HG03064 (cell line): Measurements from ENCODE around the gene STRN3.

Experiments
- ATAC-seq: cut with Tn5 transposase; IDR thresholded peaks from one replicate; pipeline ENCODE4 v1.9.1; 2021; ENCODE audit warnings: low read depth; ENCODE audit not compliant: unreplicated experiment

Gene STRN3

DNA sequence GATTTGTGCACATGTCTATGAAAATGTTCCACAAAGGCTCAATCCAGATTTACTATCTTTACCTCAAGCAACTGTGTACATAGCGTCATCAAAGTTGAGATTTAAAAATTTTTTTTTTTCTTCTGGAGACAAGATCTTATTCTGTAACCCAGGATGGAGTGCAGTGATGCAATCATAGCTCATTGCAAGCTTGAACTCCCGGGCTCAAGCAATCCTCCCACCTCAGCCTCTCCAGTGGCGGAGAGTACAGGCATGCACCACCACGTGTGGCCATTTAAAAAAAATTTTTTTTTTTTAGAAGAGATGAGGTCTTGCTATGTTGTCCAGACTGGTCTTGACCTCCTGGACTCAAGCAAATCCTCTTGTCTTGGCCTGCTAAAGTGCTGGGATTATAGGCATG, 149.5 kb downstream of the STRN3 start:
- ATAC-seq: no peak

DNA sequence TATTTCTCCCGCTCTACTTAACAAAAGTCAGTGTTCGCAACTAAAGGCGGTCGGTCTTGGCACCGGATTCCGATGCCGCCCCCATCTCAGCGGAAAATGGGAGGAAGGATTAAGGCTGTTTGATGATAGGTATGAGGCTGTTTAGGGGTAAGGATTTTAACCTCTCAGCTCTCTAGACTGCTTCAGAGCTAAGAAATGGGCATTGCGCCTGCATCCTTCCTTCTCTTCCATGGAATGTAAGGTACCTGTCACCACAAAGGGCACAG, 150.5 kb downstream of the STRN3 start:
- ATAC-seq: no peak

DNA sequence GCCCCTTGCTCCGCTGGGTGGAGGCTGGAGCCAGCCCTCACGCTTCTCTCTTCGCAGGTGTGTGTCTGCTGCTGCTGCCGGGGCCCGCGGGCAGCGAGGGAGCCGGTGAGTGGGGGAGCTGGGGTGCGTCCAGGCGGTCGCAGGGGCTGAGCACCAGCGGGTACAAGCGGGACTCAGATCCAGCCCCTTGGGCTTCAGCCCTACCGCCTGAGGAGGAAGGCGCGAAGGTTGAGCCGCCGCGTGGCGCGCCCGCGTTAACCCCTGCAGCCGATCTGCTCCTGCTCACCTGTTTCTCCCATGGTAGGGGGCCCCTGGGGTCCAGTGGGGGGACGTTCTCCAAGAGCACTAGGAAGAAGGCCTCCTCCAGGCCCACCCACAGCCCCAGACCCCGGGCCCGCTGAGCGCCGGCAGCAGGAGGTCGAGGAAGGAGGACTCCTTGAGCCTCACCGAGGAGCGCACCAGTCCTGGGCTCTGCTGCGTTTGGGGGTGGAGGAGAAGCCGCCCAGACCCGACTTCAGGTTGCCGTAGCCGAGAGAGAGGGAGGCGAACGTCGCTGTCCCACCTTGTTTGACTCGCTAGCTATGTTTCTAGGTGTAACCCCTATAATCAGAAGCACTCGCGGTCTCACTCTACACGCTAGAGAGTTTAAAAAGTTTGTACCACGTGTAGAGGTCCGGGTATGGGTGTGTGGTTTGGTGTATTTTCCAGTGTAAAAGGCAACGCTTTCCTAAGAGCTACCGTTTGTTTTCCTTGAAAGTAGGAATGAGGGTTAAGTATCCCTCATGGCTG, 151.0 kb downstream of the STRN3 start:
- peak; percentile 27 for ATAC-seq

DNA sequence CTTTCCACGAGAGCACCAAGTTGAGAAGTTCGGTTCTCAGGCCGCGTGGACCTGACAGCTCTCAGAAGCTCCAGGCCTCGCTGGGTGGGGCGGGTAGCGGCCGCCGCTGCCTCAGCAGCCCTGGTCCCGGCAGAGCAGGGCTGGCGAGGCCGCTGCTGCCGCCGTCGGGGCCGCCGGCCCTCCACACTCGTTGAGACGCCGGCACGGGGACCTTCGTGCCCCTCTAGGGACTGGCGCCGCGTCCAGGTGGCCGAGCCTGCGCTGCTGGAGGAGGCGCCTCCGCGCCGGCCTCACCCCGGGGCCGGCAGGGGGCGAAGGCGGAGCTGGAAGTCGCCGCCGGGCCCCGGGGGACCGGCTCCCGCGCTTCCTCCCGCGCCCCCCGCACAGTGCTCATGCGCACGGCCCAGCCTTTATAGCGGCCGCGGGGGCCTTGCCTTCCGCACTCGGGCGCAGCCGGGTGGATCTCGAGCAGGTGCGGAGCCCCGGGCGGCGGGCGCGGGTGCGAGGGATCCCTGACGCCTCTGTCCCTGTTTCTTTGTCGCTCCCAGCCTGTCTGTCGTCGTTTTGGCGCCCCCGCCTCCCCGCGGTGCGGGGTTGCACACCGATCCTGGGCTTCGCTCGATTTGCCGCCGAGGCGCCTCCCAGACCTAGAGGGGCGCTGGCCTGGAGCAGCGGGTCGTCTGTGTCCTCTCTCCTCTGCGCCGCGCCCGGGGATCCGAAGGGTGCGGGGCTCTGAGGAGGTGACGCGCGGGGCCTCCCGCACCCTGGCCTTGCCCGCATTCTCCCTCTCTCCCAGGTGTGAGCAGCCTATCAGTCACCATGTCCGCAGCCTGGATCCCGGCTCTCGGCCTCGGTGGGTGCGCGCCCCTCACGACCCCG, 151.8 kb downstream of the STRN3 start, which contains the start of gene COCH:
COCH (plus strand) TSS at position 440 of the 879 bp plus-strand sequence; CDS start at position 820, 380 bp downstream.
- ATAC-seq: peak; percentile 62

DNA sequence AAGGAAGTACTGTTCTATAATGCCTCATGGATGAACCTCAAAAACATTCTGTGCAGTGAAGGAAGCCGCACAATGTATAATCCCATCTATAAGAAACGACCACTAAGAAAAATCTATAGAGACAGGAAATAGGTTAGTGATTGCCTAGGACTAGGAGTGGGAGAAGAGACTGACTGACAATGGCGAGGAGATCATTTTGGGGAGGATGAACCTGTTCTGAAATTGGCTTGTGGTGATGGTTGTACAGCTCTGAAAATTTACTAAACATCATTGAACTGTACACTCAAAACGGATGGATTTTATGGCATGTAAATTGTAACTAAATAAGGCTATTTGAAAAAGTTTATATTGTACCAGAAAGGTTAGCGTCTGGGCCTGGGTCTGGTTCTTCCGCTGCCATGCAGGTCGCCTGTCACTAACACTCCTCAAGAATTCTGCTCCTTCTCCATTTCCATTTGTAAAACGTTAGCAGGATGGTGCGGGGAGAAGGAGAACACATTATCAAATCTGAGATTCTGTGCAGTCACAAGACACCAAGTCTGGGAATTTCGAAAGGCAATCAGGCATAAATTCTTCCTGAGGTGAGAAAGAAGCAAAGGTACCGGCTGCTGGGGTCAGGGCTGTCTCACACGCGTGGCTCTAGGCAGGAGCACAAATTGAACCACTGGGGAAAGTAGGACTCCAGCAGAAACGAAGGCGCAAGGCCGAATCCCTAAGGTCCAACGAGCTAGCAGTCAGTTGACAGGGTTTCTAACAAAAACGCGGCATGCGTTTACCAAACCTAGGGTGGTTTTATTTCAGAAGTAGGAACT, 152.7 kb downstream of the STRN3 start:
- no peak for ATAC-seq

DNA sequence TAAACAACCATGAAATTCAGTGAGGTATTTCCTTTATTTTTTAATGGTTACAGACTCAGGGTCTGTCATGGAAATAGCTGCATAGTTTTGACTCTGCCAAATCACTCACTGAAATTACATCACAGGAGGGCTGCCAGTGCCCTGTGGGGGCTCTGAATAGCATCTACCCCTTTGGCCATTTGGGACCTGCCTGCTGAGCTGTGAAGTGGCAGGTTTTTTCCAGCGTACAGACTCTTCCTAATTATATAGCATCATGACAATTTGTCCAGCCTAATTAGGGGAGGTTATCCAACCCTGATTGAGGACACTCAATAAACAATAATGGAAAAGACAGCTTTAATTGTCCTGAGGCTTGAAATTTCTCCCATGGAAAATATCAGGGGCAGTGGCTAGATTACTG, 153.6 kb downstream of the STRN3 start:
- no peak for ATAC-seq

DNA sequence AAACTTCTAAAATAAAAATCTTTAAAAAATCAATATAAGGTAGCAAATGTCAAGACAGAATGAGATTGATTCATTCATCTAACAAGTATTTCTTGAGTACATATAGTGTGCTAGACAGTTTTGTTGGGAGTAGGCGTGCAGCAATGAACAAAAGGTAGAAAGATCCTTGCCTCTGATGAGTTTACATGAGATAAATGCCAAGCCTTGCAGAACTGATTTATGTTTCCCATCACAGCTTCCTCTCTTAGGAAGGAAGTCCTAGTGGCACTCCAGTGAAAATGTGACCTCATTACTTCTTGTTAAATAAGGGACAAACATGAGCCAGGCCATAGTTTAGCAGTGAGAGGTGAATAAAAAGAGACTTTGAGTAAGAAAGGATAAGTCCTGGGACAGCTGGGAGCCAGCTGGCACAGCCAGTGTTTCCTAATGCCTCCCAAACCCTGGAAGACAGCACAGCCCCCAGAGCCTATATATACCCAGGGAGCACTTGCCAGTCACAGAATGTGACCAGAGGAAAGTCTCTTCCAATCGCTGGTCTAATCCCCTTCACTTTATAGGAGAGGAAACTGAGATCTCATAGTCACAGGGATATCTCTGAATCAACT, 156.5 kb downstream of the STRN3 start:
- ATAC-seq: no peak

DNA sequence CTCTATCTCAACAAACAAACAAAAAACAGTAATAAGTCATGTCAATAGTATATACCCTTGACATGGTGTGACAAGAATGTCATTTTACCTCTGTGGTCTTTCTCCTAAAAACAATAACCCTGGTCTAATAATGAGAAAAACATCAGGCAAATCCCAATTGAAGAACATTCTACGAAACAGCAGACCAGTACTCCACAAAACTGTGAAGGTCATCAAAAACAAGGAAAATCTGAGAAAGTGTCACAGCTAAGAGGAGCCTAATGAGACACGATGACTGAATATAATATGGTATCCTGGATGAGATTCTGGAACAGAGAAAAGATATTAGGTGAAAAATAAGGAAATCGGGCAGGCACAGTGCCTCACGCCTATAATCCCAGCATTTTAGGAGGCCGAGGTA, 157.4 kb downstream of the STRN3 start:
- ATAC-seq: no peak

DNA sequence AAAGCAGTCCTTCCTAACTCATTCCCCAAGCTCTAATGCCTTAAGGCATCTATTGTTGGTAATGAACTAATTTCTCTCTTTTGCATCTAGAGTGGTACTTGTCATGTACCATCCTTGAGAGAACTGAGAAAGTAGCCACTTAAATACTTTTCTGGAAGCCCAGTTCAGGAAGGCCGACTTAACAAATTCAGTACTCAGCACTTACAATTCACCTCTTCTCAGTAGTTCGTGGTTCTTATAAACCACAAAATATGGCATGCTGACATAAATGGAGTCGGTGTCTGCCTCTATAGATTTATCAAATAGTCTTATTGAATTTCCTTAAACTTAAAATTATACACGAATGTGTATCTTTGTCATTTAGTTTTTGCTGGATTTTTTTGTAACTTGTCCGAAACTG, 161.2 kb downstream of the STRN3 start:
- no peak for ATAC-seq

DNA sequence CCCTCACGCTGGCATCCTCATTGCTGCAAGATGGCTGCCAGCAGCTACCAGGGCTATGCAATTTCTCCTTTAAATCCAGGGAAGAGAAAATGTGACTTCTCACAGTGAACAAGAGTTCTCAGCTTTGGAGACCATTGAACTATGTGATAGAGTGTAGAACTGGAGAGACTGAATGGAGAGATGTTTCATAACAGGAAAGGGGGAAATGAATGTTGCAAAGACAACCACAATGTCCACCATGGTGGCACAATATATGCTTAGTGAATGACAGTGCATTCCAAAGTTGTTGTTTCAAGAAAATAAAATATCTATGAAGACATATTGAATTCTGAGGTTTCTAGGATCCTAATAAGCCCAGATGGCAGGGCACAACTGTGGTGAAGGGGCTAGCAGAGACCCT, 165.0 kb downstream of the STRN3 start:
- ATAC-seq: no peak

DNA sequence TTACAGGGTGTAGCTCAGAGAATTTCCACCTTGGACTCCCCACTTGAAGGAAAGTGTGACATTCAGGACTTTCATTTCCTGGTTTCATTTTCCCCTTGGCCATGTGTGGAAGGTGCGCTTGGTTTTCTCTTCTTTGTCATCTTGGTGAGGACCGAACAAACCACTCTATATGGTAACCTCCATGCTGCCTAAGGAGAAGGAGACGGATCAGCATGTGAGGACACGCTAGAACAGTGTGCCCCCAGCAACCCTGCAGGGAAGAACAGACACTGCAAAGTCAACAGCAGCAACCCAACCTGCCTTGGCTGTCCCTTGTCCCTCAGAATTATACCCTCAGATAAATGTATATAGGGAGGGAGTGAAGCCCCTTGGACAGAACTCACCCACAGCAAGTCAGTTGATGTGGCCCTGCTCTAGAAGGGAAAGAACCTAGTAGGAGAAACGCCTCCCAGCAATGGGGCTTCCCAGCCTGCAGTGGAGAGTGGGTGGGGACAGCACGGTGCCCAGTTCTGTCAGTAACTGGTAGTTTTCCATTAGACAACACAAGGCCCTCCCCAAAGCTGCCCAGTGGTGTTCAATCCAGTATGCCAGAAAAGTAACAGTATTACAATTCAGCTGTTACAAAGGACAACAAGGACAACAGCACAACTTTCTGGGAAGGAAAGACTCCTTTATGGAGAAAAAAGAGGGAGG, 170.7 kb downstream of the STRN3 start:
- ATAC-seq: no peak

DNA sequence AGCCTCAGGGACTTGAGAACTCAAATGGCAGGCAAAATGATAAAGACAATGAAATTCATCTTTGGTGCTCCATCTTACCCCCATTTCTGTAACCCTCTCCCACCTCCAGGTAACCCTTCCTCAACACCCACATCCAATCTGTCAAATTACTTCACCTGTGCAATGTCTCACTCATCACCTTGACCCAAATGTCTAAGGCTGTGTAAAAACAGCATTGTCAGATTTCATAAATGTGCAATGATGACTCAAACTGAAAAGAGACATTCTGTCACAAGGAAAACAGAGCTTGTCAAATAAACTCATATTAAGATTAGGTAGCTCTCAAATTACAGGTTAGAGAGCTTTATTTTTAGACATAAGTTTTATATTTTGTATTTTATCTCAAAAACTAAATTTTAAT, 171.7 kb downstream of the STRN3 start:
- no peak for ATAC-seq

DNA sequence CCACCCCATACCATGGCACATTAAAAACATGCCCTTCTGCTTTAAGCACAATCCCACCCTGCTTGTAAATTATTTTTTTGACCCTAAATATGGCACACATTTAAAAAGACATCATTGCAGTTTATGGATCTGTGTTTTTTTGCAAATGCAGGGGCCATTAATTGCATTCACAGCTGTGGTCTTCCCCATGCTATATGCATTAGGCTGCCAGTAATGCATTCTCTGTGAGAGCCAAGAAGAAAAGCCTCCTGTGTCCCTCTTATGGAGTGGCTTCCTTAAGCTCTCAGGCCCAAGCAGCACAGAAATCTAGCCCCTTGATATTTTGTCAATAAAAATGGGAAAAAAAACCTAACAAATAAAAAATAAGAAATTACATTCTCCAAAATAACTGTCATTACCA, 172.2 kb downstream of the STRN3 start:
- no peak for ATAC-seq

DNA sequence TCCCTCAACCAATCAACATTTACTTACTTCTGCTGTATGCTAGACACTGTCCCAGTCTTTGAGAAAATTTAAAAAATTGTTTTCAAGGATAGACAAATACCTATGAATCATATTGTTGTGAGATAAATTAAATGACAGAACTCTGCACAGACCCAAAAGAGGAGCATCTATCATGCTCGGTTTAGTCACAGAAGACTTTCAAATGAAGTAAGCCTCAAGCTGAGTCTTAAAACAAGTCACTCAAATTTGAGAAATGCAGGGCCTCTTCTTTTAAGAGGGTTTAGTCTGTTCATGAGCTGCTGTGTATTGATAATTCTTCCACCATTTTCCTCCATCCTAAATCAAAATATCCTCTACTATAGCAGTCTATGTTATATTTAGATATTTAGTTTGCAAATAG, 176.2 kb downstream of the STRN3 start:
- ATAC-seq: no peak

DNA sequence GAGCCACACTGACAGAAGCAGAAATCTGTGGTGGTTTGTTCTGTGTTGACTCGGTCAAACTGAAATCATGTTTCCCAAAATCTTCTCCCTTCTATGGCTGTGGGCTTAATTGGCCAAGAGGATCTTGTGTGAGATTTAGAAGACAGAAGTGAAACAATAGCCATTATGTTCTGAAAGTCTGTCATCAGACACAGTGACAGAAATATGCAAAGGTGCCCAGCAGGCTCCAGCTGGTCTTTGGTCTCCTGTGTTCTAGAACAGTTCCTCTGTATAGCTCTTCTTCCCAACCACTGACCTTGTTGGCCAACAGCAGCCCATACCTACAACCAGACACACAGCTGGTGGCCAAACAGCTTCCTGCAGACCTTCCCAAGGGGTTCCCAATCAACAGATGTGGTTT, 176.8 kb downstream of the STRN3 start:
- ATAC-seq: peak; percentile 91

DNA sequence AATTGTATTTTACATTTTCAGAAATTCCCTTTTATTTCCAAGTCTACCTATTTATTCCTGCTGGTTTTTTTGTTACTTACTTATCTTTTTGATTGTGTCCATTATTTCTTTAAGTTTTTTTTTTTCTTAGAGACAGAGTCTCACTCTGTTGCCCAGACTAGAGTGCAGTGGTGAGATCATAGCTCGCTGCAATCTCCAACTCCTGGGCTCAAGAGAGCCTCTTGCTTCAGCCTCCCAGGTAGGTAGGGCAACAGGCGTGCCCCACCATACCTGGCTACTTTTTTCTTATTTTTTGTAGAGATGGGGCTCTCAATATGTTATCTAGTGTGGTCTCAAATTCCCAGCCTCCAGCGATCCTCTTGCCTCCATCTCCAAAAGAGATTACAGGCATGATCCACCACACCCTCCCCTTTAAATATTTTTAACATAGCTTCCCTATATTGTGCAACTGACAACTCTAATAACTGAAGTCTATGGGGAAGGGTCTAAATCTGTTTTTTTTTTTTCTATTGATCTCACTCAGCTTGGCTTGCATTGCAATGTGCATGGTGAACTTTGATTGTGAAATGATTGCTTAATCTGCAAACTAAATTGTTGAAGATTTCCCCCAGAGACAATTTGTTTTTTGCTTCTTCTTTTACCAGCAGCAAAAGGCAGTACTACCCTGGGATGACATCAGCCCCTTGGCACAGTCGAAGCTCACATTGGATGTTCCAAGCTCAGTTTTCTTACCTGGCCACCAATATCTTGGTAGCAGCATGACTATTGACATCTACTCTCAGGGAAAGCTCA, 177.5 kb downstream of the STRN3 start:
- ATAC-seq: no peak
